Hematopoietic multipotent progenitor cell treated with erythropoietin and hydrocortisone succinate and interleukin-3 and kit ligand, for 17 days (in vitro differentiated cells): ENCODE data around the gene TSPAN5.
"Not testable (repeated sequence)": the region's sequence is repeated elsewhere in the genome, so short reads cannot be mapped to it uniquely, and the experiment has no call there.

ENCODE experiments used
- DNase-seq: peaks from one replicate; pipeline ENCODE4 v3.0.0-alpha.2; 2015; ENCODE audit warnings: low spot score

TSPAN5 gene

GRCh38 chr4:98546910-98547594, 111.4 kb downstream of the TSPAN5 start:
- no peak for DNase-seq

- DNase-seq = no peak
Measured at GRCh38 chr4:98544818-98545414, 113.5 kb downstream of the TSPAN5 start.

GRCh38 chr4:98544141-98544817, 114.1 kb downstream of the TSPAN5 start:
- DNase-seq = no peak

GRCh38 chr4:98542011-98542410, 116.4 kb downstream of the TSPAN5 start:
- no peak for DNase-seq

- DNase-seq = no peak
Measured at GRCh38 chr4:98540803-98541202, 117.6 kb downstream of the TSPAN5 start.

GRCh38 chr4:98539741-98540140, 118.7 kb downstream of the TSPAN5 start:
- no peak for DNase-seq

- DNase-seq = no peak
Measured at GRCh38 chr4:98539299-98539698, 119.1 kb downstream of the TSPAN5 start.

GRCh38 chr4:98536631-98537030, 121.8 kb downstream of the TSPAN5 start:
- no peak for DNase-seq

- DNase-seq = not testable (repeated sequence)
Measured at GRCh38 chr4:98534146-98534545, 124.3 kb downstream of the TSPAN5 start.

GRCh38 chr4:98530572-98530971, 127.8 kb downstream of the TSPAN5 start:
- no peak for DNase-seq

- no peak for DNase-seq
Measured at GRCh38 chr4:98529970-98530569, 128.3 kb downstream of the TSPAN5 start.

GRCh38 chr4:98528882-98529281, 129.5 kb downstream of the TSPAN5 start:
- no peak for DNase-seq

- no peak for DNase-seq
Measured at GRCh38 chr4:98527534-98528269, 130.7 kb downstream of the TSPAN5 start.

- no peak for DNase-seq
Measured at GRCh38 chr4:98524230-98524629, 134.2 kb downstream of the TSPAN5 start.

- no peak for DNase-seq
Measured at GRCh38 chr4:98522636-98523395, 135.6 kb downstream of the TSPAN5 start.

- DNase-seq = no peak
Measured at GRCh38 chr4:98522062-98522461, 136.3 kb downstream of the TSPAN5 start.

- DNase-seq = no peak
Measured at GRCh38 chr4:98521486-98521885, 136.9 kb downstream of the TSPAN5 start.

GRCh38 chr4:98519268-98519977, 139.0 kb downstream of the TSPAN5 start:
- DNase-seq = no peak

GRCh38 chr4:98518559-98519267, 139.7 kb downstream of the TSPAN5 start:
- DNase-seq = no peak
